NCI-H2227 (cell line): Measurements from ENCODE around the gene FIGNL2.
"Not testable (repeated sequence)": the region's sequence is repeated elsewhere in the genome, so short reads cannot be mapped to it uniquely, and the experiment has no call there.

Experiments used
- DNase-seq: peaks from one replicate; lab custom pipeline; 2025; ENCODE audit not compliant: unreplicated experiment; lab: John Stamatoyannopoulos, UW

FIGNL2 gene

GRCh38 chr12:51837286-51837685 is 11.2 kb downstream of the FIGNL2 start:
- DNase-seq = no peak

- no peak for DNase-seq
These were observed 11.7 kb downstream of the FIGNL2 start for GRCh38 chr12:51836827-51837173.

- no peak for DNase-seq
These were observed 12.3 kb downstream of the FIGNL2 start for GRCh38 chr12:51836041-51836826.

GRCh38 chr12:51834411-51834810 is 14.1 kb downstream of the FIGNL2 start:
- no peak for DNase-seq

- no peak for DNase-seq
These were observed 14.9 kb downstream of the FIGNL2 start for GRCh38 chr12:51833448-51834227.

GRCh38 chr12:51832354-51833107 is 16.0 kb downstream of the FIGNL2 start:
- DNase-seq = no peak

- DNase-seq = not testable (repeated sequence)
These were observed 16.7 kb downstream of the FIGNL2 start for GRCh38 chr12:51831817-51832216.

GRCh38 chr12:51829641-51830040 is 18.9 kb downstream of the FIGNL2 start:
- DNase-seq = no peak

GRCh38 chr12:51829011-51829481 is 19.5 kb downstream of the FIGNL2 start:
- DNase-seq = no peak

GRCh38 chr12:51827925-51828818 is 20.3 kb downstream of the FIGNL2 start:
- no peak for DNase-seq

GRCh38 chr12:51826881-51827280 is 21.6 kb downstream of the FIGNL2 start:
- no peak for DNase-seq

GRCh38 chr12:51825216-51825615 is 23.3 kb downstream of the FIGNL2 start:
- DNase-seq = no peak

- peak; percentile 61 for DNase-seq
These were observed 24.5 kb downstream of the FIGNL2 start for GRCh38 chr12:51823875-51824565.

- no peak for DNase-seq
These were observed 25.6 kb downstream of the FIGNL2 start for GRCh38 chr12:51822956-51823355.

- no peak for DNase-seq
These were observed 26.3 kb downstream of the FIGNL2 start for GRCh38 chr12:51822261-51822616.

- peak; percentile 36 for DNase-seq
These were observed 26.9 kb downstream of the FIGNL2 start for GRCh38 chr12:51821440-51822260.

GRCh38 chr12:51820526-51821439 is 27.7 kb downstream of the FIGNL2 start:
- peak; percentile 84 for DNase-seq
